Sigmoid colon (tissue), 3 donors: ENCODE measurements around the gene FAM185A.
"Not testable (repeated sequence)": the region's sequence is repeated elsewhere in the genome, so short reads cannot be mapped to it uniquely, and the experiment has no call there.

Source experiments
- CTCF ChIP-seq, 4 experiments: fragments of 450-650 bp in 3 of 4; fragments of 200-600 bp in 1 of 4; IDR thresholded peaks; one replicate each; pipeline ENCODE4 v1.5.1; 2016 to 2019; ENCODE audit warnings: antibody characterized with exemption in 4 of 4, mild to moderate bottlenecking in 3 of 4, moderate library complexity in 2 of 4
- POLR2A ChIP-seq, 2 donors: fragments of 450-650 bp; IDR thresholded peaks; one replicate each; pipeline ENCODE4 v1.6.1; 2016; ENCODE audit warnings: antibody characterized with exemption in 2 of 2, mild to moderate bottlenecking in 2 of 2, moderate library complexity in 2 of 2

GRCh38 chr7:102748605-102749444 is at the start of gene FAM185A:
- not testable (repeated sequence) for TF ChIP-seq CTCF, POLR2A (IDR thresholded peaks at IDR 0.05)
